GM12872 (cell line): ENCODE data around the gene MYL11.

Experiments
- TF ChIP-seq, protein P1 (sequence below): IDR thresholded peaks from 3 replicates; pipeline ENCODE4 v1.5.1; 2011; ENCODE audit warnings: low read depth, mild to moderate bottlenecking, low read length, moderate library complexity; ENCODE audit not compliant: insufficient read depth

The MYL11 gene

DNA sequence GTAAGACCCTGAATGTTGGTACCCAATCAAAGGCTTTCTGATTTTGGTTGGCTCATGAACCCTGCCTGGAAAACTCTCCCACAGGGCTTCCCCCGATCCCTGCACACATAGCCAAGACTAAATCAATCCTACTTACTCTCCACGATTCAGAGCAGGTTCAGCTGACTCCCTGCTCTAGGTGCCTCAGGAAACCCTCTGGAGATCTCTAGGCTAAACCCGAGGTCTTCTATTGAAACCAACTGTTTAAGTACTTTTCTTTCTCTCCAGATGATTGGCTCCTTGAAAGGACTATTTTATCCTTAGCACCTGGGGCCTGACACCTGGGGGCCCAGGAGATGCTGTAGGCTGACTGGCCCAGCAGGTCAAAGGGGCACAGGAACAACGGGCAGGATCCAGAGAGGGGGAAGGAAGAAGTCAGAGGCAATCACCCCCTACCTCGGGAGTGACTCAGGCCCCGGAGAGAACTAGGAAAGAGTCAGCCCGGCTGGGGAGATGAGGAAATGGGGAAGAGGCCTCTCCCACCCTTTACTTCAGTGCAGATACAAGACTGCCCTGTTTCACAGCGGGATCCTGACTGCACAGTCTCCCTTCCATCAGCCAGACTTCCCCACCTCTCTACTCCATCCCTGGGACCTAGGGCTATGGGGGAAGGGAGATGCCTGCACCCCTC, 6.3 kb upstream of the MYL11 start:
- TF ChIP-seq, protein P1, sequence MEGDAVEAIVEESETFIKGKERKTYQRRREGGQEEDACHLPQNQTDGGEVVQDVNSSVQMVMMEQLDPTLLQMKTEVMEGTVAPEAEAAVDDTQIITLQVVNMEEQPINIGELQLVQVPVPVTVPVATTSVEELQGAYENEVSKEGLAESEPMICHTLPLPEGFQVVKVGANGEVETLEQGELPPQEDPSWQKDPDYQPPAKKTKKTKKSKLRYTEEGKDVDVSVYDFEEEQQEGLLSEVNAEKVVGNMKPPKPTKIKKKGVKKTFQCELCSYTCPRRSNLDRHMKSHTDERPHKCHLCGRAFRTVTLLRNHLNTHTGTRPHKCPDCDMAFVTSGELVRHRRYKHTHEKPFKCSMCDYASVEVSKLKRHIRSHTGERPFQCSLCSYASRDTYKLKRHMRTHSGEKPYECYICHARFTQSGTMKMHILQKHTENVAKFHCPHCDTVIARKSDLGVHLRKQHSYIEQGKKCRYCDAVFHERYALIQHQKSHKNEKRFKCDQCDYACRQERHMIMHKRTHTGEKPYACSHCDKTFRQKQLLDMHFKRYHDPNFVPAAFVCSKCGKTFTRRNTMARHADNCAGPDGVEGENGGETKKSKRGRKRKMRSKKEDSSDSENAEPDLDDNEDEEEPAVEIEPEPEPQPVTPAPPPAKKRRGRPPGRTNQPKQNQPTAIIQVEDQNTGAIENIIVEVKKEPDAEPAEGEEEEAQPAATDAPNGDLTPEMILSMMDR = no peak

DNA sequence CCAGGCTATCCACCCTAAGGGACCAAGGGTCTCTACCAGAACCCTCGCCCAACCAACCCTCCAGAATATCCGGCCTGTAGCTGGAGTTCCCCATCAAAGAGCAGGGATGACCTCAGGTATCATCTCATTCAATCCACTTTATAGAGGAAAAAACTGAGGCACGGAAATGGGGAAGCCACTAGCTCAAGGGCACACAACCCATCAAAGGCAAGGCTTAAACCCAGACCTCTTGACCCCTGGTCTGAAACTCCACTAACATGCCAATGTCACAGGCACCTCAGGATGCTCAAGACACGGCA, 5.9 kb upstream of the MYL11 start:
- TF ChIP-seq, protein P1 = no peak

- TF ChIP-seq, protein P1 = no peak
Measured at GRCh38 chr16:30369091-30369937, 5.3 kb upstream of the MYL11 start.

DNA sequence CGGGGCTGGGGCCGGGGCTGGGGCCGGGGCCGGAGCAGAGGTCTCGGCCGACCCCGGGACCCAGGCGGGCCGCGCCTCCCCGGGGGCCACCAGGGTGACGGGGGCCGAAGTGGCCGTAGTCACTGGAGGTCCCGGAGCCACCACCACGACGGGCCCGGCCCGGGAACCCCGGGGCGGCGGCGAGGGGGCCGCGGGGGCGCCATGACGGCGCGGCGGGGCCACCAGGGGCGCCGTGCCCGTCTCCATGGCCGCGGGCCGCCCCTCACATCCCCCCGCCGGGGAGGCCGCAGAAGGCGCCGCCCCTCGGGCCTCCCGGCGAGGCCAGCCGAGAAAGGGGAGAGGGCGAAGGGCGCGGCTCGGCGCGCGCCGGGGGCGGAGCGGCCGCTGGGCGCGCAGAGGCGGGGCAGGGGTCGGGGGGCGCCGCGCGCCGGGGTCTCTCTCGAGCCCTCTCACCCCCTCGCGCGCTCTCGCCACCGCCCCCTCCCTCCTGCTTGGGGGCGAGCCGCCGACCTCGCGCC, 4.6 kb upstream of the MYL11 start:
- TF ChIP-seq, protein P1 = peak; percentile 14; the same call in 1 of the 3 replicates

- TF ChIP-seq, protein P1 = no peak
Measured at GRCh38 chr16:30370456-30371247, 4.0 kb upstream of the MYL11 start, which contains the start of gene TBC1D10B. TSS of gene TBC1D10B (minus strand) at chr16:30370494. CDS start at chr16:30370183, 311 bp downstream.

- TF ChIP-seq, protein P1 = no peak
Measured at GRCh38 chr16:30371248-30371816, 3.3 kb upstream of the MYL11 start.
